DND-41 (cell line): ENCODE measurements around the gene TMEM39A.

Source experiments
- ATAC-seq: fragments of 200-7000 bp; cut with Tn5 transposase; 3 replicates; pipeline ENCODE4 v1.9.1; 2021; ENCODE audit warnings: low read depth; ENCODE audit not compliant: insufficient read depth
- DNase-seq: peaks from one replicate; pipeline ENCODE4 v3.0.0-alpha.2; 2020
- H2AFZ ChIP-seq: 2 replicates; pipeline ENCODE4 v1.6.0; 2012; ENCODE audit warnings: low read depth, low read length
- H3K27ac ChIP-seq: 2 replicates; pipeline ENCODE4 v1.5.1; 2012; ENCODE audit warnings: low read length, inconsistent platforms
- H3K27me3 ChIP-seq: fragments of 200-600 bp; sonication (generic); 2 replicates; pipeline ENCODE4 v1.6.0; 2012; ENCODE audit warnings: low read length, mild to moderate bottlenecking, inconsistent platforms; ENCODE audit not compliant: insufficient read depth, poor library complexity
- H3K36me3 ChIP-seq: 2 replicates; pipeline ENCODE4 v1.5.1; 2012; ENCODE audit warnings: low read length, inconsistent platforms; ENCODE audit not compliant: insufficient read depth
- H3K4me1 ChIP-seq: 2 replicates; pipeline ENCODE4 v1.5.1; 2012; ENCODE audit warnings: mild to moderate bottlenecking, low read length; ENCODE audit not compliant: insufficient read depth
- H3K4me2 ChIP-seq: 2 replicates; pipeline ENCODE4 v1.6.0; 2012; ENCODE audit warnings: mild to moderate bottlenecking, moderate library complexity, low read length, inconsistent platforms; ENCODE audit not compliant: insufficient read depth
- H3K4me3 ChIP-seq, 2 experiments: fragments of 200-600 bp in 1 of 2; shearing (Covaris generic) in 1 of 2; 2 replicates each; pipeline ENCODE4 v1.5.1; 2012 to 2016; ENCODE audit warnings: inconsistent platforms in 2 of 2, low read length in 2 of 2, mild to moderate bottlenecking in 2 of 2, low read depth in 1 of 2, moderate library complexity in 1 of 2
- H3K79me2 ChIP-seq: 2 replicates; pipeline ENCODE4 v1.6.0; 2012; ENCODE audit warnings: low read length, inconsistent platforms; ENCODE audit not compliant: insufficient read depth
- H3K9ac ChIP-seq: 2 replicates; pipeline ENCODE4 v1.6.0; 2012; ENCODE audit warnings: low read depth, mild to moderate bottlenecking, inconsistent platforms, low read length, moderate library complexity
- H3K9me3 ChIP-seq: 2 replicates; pipeline ENCODE4 v1.5.1; 2012; ENCODE audit warnings: low read length, moderate library complexity, mild to moderate bottlenecking, inconsistent platforms; ENCODE audit not compliant: insufficient read depth, severe bottlenecking
- H4K20me1 ChIP-seq: 2 replicates; pipeline ENCODE4 v1.6.0; 2012; ENCODE audit warnings: low read length; ENCODE audit not compliant: insufficient read depth
- EZH2 ChIP-seq: IDR thresholded peaks from 3 replicates; pipeline ENCODE4 v1.6.1; 2012; ENCODE audit warnings: borderline replicate concordance, low read depth, mild to moderate bottlenecking, moderate library complexity, low read length, inconsistent platforms; ENCODE audit not compliant: severe bottlenecking
- TF ChIP-seq, protein P1 (sequence below): IDR thresholded peaks from 2 replicates; pipeline ENCODE4 v1.5.1; 2012; ENCODE audit warnings: borderline replicate concordance, low read length, moderate library complexity, mild to moderate bottlenecking; ENCODE audit not compliant: poor library complexity, severe bottlenecking; ENCODE audit errors: extremely low read depth

The TMEM39A gene

DNA sequence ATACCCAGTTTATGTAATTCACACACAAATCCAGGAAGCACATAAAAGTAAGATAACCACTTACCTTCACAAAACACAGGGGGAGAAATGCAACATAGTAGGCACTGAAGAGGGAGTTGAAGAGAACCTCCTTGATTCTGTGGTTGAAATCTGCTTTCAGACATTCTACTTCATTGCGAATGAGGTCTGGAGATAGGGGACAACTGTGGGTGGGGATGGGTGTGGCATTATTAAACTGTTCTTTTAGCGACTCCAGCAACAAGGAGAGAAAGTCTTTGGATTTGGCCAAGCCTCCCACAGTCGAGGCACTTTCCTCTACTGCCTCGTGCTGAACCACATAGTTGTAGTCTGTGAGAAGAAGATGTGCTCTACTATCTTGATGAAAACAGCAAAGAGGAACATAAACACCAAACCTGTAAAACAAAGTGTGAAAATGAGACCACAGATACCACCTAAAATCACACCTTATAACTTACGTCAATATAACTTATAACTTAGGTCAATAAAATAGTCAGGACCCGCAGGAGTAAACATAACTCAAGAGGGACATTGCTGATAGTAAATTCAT is 25.6 kb downstream of the TMEM39A start:
- Histone ChIP-seq H3K9ac (no peak overlapping the region), H4K20me1 (no peaks in the 10 kb centered on the region), H3K4me3 (no peak overlapping the region), H3K27ac (no peak overlapping the region), H3K79me2 (no peaks in the 10 kb centered on the region), H3K9me3 (no peaks in the 10 kb centered on the region), H2AFZ (no peak overlapping the region), H3K4me1 (no peaks in the 10 kb centered on the region), H3K27me3 (no peaks in the 10 kb centered on the region), H3K4me2 (no peak overlapping the region), H3K36me3 (peaks cover 83% of the 10 kb centered on the region)
- no peak for ATAC-seq
- TF ChIP-seq, protein P1, sequence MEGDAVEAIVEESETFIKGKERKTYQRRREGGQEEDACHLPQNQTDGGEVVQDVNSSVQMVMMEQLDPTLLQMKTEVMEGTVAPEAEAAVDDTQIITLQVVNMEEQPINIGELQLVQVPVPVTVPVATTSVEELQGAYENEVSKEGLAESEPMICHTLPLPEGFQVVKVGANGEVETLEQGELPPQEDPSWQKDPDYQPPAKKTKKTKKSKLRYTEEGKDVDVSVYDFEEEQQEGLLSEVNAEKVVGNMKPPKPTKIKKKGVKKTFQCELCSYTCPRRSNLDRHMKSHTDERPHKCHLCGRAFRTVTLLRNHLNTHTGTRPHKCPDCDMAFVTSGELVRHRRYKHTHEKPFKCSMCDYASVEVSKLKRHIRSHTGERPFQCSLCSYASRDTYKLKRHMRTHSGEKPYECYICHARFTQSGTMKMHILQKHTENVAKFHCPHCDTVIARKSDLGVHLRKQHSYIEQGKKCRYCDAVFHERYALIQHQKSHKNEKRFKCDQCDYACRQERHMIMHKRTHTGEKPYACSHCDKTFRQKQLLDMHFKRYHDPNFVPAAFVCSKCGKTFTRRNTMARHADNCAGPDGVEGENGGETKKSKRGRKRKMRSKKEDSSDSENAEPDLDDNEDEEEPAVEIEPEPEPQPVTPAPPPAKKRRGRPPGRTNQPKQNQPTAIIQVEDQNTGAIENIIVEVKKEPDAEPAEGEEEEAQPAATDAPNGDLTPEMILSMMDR: no peak
- TF ChIP-seq EZH2: no peak
- no peak for DNase-seq

DNA sequence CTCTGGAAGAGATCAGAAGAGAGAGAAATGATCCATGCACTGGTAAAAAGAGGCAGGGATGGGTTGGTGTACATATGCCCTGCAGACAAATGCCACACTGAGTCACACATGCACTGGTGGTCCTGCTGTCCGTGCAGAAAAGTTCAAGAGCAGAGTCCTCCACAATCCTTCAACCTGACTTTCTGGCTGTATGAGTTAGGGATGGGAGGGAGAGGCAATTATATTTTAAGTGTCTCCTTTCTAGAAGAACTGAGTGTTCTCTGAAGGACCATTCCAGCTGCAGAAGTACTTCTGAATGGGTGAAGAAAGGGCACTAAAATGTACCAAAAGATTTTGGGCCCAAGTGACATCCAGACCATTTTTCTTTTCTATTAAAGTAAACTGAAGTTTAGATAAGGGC is 26.4 kb downstream of the TMEM39A start:
- Histone ChIP-seq H3K9ac (no peak overlapping the region), H3K27ac (no peak overlapping the region), H3K4me1 (no peaks in the 10 kb centered on the region), H3K4me2 (no peak overlapping the region), H3K79me2 (no peaks in the 10 kb centered on the region), H3K27me3 (no peaks in the 10 kb centered on the region), H3K36me3 (peaks cover 81% of the 10 kb centered on the region), H3K9me3 (no peaks in the 10 kb centered on the region), H3K4me3 (no peak overlapping the region), H4K20me1 (no peaks in the 10 kb centered on the region), H2AFZ (no peak overlapping the region)
- TF ChIP-seq, protein P1: no peak
- no peak for TF ChIP-seq EZH2
- DNase-seq: no peak
- no peak for ATAC-seq

DNA sequence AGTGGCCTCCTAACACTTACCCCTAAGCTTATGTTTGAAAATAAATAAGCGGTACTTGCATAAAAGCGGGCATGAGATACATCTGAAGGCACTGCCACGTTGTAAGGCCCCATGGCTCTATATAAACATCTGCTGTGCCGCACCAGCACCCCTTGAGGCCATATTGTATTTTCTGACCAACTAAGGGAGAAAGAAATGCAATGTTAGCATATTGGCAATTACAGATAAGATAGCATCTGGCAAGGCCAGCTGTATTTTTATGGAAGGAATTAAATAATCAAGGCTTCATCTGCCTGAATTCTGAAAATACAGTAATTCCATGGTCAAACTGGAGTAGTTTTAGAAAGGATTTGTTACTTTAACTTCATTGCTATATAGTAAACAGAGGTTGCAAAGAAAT is 28.7 kb downstream of the TMEM39A start:
- peaks cover 82% of the 10 kb centered on the region for H3K36me3 ChIP-seq
- no peak for DNase-seq
- no peak for TF ChIP-seq EZH2
- TF ChIP-seq, protein P1: no peak
- no peak overlapping the region for H3K4me2 ChIP-seq
- ATAC-seq: no peak
- H3K9ac ChIP-seq: no peak overlapping the region
- no peaks in the 10 kb centered on the region for H3K27me3 ChIP-seq
- no peak overlapping the region for H3K27ac ChIP-seq
- H4K20me1 ChIP-seq: no peaks in the 10 kb centered on the region
- no peaks in the 10 kb centered on the region for H3K79me2 ChIP-seq
- H3K4me3 ChIP-seq: no peak overlapping the region
- peaks cover 7% of the 10 kb centered on the region for H3K9me3 ChIP-seq
- H2AFZ ChIP-seq: no peak overlapping the region
- no peaks in the 10 kb centered on the region for H3K4me1 ChIP-seq
